BLaER1 treated with 17β-estradiol and CSF1 and Interleukin-3, amounts not matched to agents 10 nM and 100 nM (cell line): ENCODE measurements around the gene HERC2.
A peak's percentile ranks its signal among the peaks of the same experiment; 100 is the strongest.

Experiments used
- H3K27ac ChIP-seq, 11 experiments: shearing (Covaris generic); formaldehyde crosslinking; 2 replicates each; pipeline ENCODE4 v1.8.1; 2022
- H3K27me3 ChIP-seq, 11 experiments: shearing (Covaris generic); formaldehyde crosslinking; 2 replicates each; pipeline ENCODE4 v1.8.1; 2022
- H3K36me3 ChIP-seq, 11 experiments: shearing (Covaris generic); formaldehyde crosslinking; 2 replicates each; pipeline ENCODE4 v1.8.1; 2022
- H3K4me1 ChIP-seq, 10 experiments: shearing (Covaris generic); formaldehyde crosslinking; 2 replicates each; pipeline ENCODE4 v1.8.1; 2022
- H3K4me2 ChIP-seq, 11 experiments: shearing (Covaris generic); formaldehyde crosslinking; 2 replicates each; pipeline ENCODE4 v1.8.1; 2022
- H3K4me3 ChIP-seq, 10 experiments: shearing (Covaris generic); formaldehyde crosslinking; 2 replicates each; pipeline ENCODE4 v1.8.1; 2022
- H3K9ac ChIP-seq, 11 experiments: shearing (Covaris generic); formaldehyde crosslinking; 2 replicates each; pipeline ENCODE4 v1.8.1; 2022
- H3K9me3 ChIP-seq, 11 experiments: shearing (Covaris generic); formaldehyde crosslinking; replicated peaks in 1 of 11; 2 replicates each; pipeline ENCODE4 v1.8.1; 2022
- H4K20me1 ChIP-seq, 11 experiments: shearing (Covaris generic); formaldehyde crosslinking; 2 replicates each; pipeline ENCODE4 v1.8.1; 2022
- Cebpa-rat ChIP-seq, 11 experiments: shearing (Covaris generic); IDR thresholded peaks; 2 replicates each; pipeline ENCODE4 v1.8.1; 2022

Gene HERC2

DNA sequence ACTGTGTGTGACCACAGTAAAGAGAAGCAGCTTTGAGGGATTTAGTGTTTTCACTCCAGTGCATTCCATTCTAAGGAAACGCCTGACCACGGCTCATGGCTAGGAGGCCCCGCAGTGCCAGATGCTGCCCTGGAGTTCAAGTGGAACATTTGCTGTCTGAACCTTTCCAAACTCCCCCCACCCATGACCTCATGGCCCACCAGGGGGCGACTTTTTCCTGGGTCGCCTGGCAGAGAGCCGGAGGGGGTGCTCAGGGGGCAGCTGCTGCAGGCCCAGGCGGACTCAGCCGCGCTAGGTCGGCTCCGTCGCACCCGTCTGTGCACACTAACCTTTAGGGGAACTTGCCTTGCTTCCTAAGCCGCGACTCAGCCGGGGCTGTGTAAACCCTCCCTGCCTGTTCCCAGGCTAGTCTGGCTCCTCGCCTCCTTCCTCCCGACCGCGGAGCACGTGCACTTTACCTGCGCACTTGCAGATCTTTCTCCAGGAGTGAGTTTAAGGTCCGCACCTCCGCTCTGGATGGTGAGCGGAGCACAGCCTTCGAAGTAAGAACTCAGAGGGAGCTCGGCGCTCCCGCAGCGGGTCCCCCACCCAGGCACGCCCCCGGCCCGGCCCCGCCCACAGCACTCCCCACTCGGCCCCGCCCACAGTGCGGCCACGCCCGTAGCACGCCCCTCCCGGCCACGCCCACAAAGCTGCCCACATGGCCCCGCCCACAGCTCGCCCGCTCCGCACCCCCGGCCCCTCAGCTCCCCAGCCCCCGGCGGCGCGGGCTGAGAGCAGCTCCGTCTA is 223.0 kb downstream of the HERC2 start, which contains the start of gene OCA2:
Gene OCA2, minus strand, starts transcription at position 550 of the 789 bp plus-strand sequence. CDS start 17,441 bp downstream, outside the sequence.
- H3K9ac ChIP-seq = peak within 1 kb of the TSS in 1 of 11 experiments; percentile 29; a peak in 1 of 22 replicates
- peaks cover 0 to 11% (median 5%) of the 10 kb centered on the region in 11 experiments; a peak in 6 of 22 replicates for H3K9me3 ChIP-seq
- H3K4me1 ChIP-seq = peaks cover 17 to 66% (median 46%) of the 10 kb centered on the region in 10 experiments; a peak in 19 of 20 replicates
- H3K27ac ChIP-seq = no peak within 1 kb of the TSS
- peak within 1 kb of the TSS; percentile 9 to 59 (median 40); a peak in 16 of 20 replicates for H3K4me3 ChIP-seq
- TF ChIP-seq Cebpa-rat (IDR thresholded peaks at IDR 0.05) = no peak
- H3K36me3 ChIP-seq = no peaks in the 10 kb centered on the region
- H3K27me3 ChIP-seq = peaks cover 62 to 86% (median 76%) of the 10 kb centered on the region in 11 experiments
- peak within 1 kb of the TSS; percentile 71 to 100 (median 79) for H3K4me2 ChIP-seq
- peaks cover 0 to 46% (median 33%) of the 10 kb centered on the region in 11 experiments; a peak in 20 of 22 replicates for H4K20me1 ChIP-seq

DNA sequence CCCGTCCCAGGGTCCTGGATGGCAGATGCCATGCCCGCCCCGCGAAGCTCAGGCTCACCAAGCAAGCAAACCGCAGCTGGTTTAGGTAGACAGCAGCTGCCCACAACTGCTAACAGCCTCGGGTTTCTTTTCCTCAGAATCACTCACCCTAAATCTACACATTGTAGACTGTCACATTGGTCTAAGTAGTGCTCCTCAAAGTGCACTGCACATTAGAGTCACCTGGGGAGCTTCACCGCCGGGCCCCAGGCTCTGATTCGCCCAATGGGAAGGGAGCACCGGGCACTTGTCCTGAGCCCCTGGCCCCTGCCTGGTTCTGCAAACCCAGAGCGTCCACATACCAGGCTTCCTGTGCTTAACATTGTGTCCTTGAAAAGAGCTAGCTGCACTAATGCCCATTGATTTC is 223.6 kb downstream of the HERC2 start:
- TF ChIP-seq Cebpa-rat (IDR thresholded peaks at IDR 0.05) = no peak
- Histone ChIP-seq H3K9ac (no peak overlapping the region), H3K36me3 (no peaks in the 10 kb centered on the region), H3K27ac (no peak overlapping the region), H3K27me3 (peaks cover 68 to 91% (median 81%) of the 10 kb centered on the region in 11 experiments), H3K4me3 (peak overlapping the region in 1 of 10 experiments; percentile 38; a peak in 3 of 20 replicates), H3K9me3 (peaks cover 0 to 11% (median 5%) of the 10 kb centered on the region in 11 experiments; a peak in 6 of 22 replicates), H3K4me1 (peaks cover 17 to 66% (median 46%) of the 10 kb centered on the region in 10 experiments; a peak in 19 of 20 replicates), H4K20me1 (peaks cover 0 to 50% (median 36%) of the 10 kb centered on the region in 11 experiments; a peak in 20 of 22 replicates), H3K4me2 (peak overlapping the region; percentile 71 to 100 (median 79); a peak in 21 of 22 replicates)

DNA sequence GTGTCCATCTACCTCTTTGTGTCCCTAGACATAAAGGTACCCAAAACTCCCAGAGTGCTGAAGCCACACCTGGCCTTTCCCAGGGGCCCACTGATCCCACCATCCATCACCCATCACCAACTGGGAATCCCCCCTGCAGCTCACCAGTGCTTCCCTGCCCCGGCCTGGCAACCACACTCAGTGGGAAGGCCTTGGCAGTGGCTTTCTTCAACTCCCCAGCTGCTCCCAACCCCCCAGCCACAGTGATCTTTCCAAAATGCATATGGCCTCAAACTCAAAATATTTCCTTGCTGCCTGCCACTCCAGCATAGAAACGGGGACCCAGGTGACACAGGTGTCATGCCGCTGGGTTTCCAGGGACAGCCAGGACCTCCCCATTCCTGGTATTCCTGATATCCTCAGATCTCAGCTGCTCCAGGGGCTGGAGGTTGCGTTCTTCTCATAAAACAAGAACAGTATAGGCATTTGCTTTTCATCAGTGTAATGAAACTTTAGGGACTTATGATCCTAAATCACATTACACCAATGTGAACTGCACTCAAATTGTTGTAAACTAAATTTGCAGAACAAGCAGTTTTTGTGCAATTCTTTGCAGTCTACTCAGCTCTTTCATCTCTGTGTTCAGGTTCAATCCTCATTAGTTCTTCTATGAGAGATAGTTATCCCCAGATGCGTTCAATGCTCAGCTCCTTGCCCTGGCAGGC is 224.2 kb downstream of the HERC2 start:
- Histone ChIP-seq H3K36me3 (no peaks in the 10 kb centered on the region), H3K4me3 (no peak overlapping the region), H3K27ac (no peak overlapping the region), H3K4me2 (peak overlapping the region in 9 of 11 experiments; percentile 71 to 100 (median 94); a peak in 13 of 22 replicates), H3K27me3 (peaks cover 73 to 96% (median 85%) of the 10 kb centered on the region in 11 experiments), H3K4me1 (peaks cover 17 to 66% (median 46%) of the 10 kb centered on the region in 10 experiments; a peak in 19 of 20 replicates), H4K20me1 (peaks cover 0 to 50% (median 36%) of the 10 kb centered on the region in 11 experiments; a peak in 20 of 22 replicates), H3K9me3 (peaks cover 0 to 11% (median 5%) of the 10 kb centered on the region in 11 experiments; a peak in 6 of 22 replicates), H3K9ac (no peak overlapping the region)
- no peak for TF ChIP-seq Cebpa-rat (IDR thresholded peaks at IDR 0.05)

DNA sequence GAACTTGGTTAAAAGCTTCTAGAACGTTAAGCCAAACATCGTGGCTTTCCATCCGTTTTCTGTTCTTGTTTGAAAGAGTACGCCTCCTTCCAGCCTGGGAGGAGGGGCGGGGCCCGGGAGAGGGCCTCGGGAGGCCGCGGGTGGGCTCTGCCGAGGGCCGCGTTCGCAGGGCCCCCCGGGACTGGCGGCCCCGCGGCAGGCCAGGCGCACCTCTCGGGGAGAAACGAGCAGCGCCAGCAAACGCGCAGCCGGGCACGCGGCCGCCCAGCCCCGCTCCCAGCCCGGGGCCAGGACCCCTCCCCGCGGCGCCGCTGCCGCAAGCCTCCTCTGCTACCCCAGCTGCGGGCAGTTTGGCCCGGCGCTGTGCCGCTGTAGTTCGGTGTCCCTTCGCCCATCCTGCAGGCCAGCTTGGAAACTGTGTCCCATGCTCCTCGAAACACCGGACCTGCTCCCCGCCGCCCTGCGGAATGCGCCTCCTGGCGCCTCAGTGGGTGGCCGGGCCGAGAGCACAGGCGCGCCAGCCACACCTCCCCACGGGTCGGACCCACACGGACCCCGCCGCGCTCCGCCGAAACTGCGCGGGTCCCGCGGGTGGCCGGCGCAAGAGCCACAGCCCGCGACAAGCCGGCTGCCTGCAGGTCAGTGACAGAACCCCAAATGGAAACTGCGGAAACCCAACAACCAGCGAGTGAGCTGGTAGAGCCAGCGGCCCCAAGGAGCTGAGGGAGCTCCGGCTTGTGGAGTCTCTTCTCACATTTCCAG is 225.1 kb downstream of the HERC2 start:
- Histone ChIP-seq H3K27ac (peak overlapping the region in 1 of 11 experiments; percentile 35; a peak in 2 of 22 replicates), H4K20me1 (peaks cover 0 to 50% (median 36%) of the 10 kb centered on the region in 11 experiments; a peak in 20 of 22 replicates), H3K4me1 (peaks cover 17 to 60% (median 45%) of the 10 kb centered on the region in 10 experiments; a peak in 19 of 20 replicates), H3K36me3 (no peaks in the 10 kb centered on the region), H3K27me3 (peaks cover 74 to 98% (median 91%) of the 10 kb centered on the region in 11 experiments), H3K9ac (peak overlapping the region in 10 of 11 experiments; percentile 2 to 62 (median 46); a peak in 13 of 22 replicates), H3K4me2 (peak overlapping the region; percentile 92 to 100 (median 98)), H3K9me3 (peaks cover 3 to 8% (median 5%) of the 10 kb centered on the region in 11 experiments), H3K4me3 (peak overlapping the region; percentile 57 to 72 (median 62))
- no peak for TF ChIP-seq Cebpa-rat (IDR thresholded peaks at IDR 0.05)

DNA sequence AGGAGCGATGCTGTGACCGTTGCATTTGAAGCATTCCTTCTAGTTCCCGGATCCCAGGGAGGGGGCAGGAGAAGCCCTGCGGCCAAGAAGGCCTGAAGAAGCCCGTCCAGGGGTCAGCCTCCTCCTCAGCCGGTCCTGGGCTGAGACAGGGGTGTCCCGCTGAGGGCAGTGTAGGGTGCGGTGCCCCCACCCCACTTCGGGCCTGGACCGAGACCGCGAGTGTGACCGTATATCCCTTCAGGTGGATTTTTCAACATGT is 225.6 kb downstream of the HERC2 start:
- Histone ChIP-seq H3K27me3 (peaks cover 74 to 95% (median 91%) of the 10 kb centered on the region in 11 experiments), H3K4me2 (peak overlapping the region; percentile 92 to 100 (median 98)), H3K9me3 (peaks cover 7 to 11% (median 10%) of the 10 kb centered on the region in 11 experiments), H3K4me3 (peak overlapping the region; percentile 57 to 72 (median 62)), H3K9ac (peak overlapping the region in 9 of 11 experiments; percentile 27 to 62 (median 48); a peak in 13 of 22 replicates), H3K4me1 (peaks cover 17 to 55% (median 45%) of the 10 kb centered on the region in 10 experiments; a peak in 19 of 20 replicates), H3K27ac (peak overlapping the region in 1 of 11 experiments; percentile 35; a peak in 2 of 22 replicates), H3K36me3 (no peaks in the 10 kb centered on the region), H4K20me1 (peaks cover 0 to 50% (median 36%) of the 10 kb centered on the region in 11 experiments; a peak in 20 of 22 replicates)
- no peak for TF ChIP-seq Cebpa-rat (IDR thresholded peaks at IDR 0.05)

DNA sequence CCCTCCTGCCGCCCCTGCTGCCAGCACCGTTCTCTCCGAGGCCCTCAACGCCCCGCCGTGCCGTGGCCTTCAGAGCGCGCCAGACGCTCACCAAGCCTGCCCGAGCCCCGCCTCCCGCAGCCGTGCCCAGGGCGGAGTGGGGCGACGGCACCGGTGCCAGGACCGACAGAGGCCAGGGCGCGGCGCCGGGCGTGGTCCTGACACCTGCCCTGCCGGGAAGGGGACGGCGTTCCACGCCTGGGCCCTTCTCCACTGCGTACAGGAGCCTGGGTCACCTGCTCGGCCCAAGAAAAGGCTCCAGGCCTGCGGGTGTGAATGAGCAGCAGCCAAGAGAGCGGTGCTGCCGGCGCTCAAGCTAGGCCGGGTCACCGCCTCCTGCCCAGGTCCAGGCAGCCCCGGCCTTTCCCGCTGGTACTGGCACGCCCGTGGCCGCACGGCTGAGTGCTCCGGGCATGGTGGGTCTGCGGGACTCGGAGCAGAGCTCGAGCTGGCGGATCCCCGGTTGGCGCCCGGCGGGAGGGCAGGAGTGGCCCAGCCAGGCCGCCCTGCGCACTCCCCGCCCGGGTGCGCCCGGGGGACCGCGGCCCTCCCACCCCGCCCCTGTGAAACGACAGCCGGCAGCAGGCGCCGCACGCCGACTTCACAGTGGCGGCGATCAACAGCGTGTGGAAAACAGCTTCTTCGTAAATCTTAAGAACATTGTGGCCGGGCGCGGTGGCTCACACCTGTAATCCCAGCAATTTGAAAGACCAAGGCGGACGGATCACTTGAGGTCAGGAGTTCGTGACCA is 227.1 kb downstream of the HERC2 start:
- Histone ChIP-seq H4K20me1 (peaks cover 0 to 50% (median 36%) of the 10 kb centered on the region in 11 experiments; a peak in 20 of 22 replicates), H3K4me1 (peaks cover 17 to 51% (median 44%) of the 10 kb centered on the region in 10 experiments; a peak in 19 of 20 replicates), H3K36me3 (no peaks in the 10 kb centered on the region), H3K27me3 (peaks cover 72 to 87% (median 79%) of the 10 kb centered on the region in 11 experiments), H3K27ac (peak overlapping the region in 1 of 11 experiments; percentile 22; a peak in 1 of 22 replicates), H3K9ac (peak overlapping the region in 8 of 11 experiments; percentile 12 to 62 (median 40); a peak in 9 of 22 replicates), H3K4me2 (peak overlapping the region; percentile 92 to 100 (median 98)), H3K4me3 (peak overlapping the region; percentile 57 to 72 (median 62)), H3K9me3 (peaks cover 17 to 25% (median 24%) of the 10 kb centered on the region in 11 experiments)
- no peak for TF ChIP-seq Cebpa-rat (IDR thresholded peaks at IDR 0.05)
